Nephron (organoid): ENCODE measurements around the gene DCAF7.

Experiments used
- H3K27ac Mint-ChIP-seq, 3 experiments: 2 replicates each; pipeline ENCODE4 v1.8.0; 2020; ENCODE audit warnings: mixed read lengths in 3 of 3, mild to moderate bottlenecking in 2 of 3, moderate library complexity in 1 of 3
- H3K27me3 Mint-ChIP-seq: 2 replicates; pipeline ENCODE4 v1.8.0; 2021; ENCODE audit warnings: low read depth, mild to moderate bottlenecking, moderate library complexity, mixed read lengths
- H3K36me3 Mint-ChIP-seq: 2 replicates; pipeline ENCODE4 v1.8.0; 2020; ENCODE audit warnings: low read depth, mixed read lengths
- H3K4me1 Mint-ChIP-seq: 2 replicates; pipeline ENCODE4 v1.8.0; 2020; ENCODE audit warnings: mixed read lengths
- H3K4me3 Mint-ChIP-seq, 3 experiments: 2 replicates each; pipeline ENCODE4 v1.8.0; 2020; ENCODE audit warnings: mild to moderate bottlenecking in 3 of 3, mixed read lengths in 3 of 3, moderate library complexity in 2 of 3
- H3K9me3 Mint-ChIP-seq: 2 replicates; pipeline ENCODE4 v1.8.0; 2020; ENCODE audit warnings: mixed read lengths
- TF ChIP-seq, protein P1 (sequence below), 3 experiments: fragments of 200-600 bp; sonication (generic); IDR thresholded peaks; one replicate each; pipeline ENCODE4 v1.5.0; 2021; ENCODE audit warnings: antibody characterized with exemption in 3 of 3; ENCODE audit not compliant: unreplicated experiment in 3 of 3

Gene DCAF7

DNA sequence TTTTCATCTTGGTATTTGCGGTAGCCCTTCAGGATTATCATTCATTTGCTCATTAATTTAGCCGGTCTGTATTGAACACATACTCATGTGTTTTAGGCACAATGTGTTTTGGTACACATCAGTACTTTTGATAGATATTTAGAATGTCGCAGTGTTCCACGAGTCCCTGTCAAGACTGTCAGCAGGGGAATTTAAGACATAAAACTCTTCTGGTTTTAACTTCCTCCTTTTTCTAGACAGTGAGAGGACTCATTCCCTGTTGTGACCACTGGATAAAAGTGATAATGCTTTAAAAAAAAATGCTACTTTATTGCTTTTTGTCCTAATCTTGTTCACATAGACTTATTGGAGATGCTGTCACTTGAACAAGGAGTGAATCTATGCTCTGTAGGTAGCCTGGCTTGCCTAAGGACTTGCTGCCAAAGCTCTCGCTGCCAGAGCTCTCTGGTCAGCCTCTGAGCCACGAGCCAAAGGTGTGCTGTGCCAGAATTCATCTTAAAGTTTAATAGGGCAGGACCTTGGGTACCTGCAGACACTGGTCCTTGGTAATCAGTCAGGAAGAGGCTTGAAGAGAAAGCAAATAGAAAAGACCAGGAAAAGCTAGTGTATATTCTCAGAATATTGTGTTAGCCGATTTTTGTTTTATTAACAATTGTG, 5.4 kb downstream of the DCAF7 start:
- Mint-ChIP-seq H3K27me3 (no peaks in the 10 kb centered on the region), H3K4me3 (no peak overlapping the region), H3K9me3 (peaks cover 4% of the 10 kb centered on the region), H3K4me1 (peaks cover 26% of the 10 kb centered on the region), H3K27ac (no peak overlapping the region), H3K36me3 (peaks cover 23% of the 10 kb centered on the region)
- TF ChIP-seq, protein P1, sequence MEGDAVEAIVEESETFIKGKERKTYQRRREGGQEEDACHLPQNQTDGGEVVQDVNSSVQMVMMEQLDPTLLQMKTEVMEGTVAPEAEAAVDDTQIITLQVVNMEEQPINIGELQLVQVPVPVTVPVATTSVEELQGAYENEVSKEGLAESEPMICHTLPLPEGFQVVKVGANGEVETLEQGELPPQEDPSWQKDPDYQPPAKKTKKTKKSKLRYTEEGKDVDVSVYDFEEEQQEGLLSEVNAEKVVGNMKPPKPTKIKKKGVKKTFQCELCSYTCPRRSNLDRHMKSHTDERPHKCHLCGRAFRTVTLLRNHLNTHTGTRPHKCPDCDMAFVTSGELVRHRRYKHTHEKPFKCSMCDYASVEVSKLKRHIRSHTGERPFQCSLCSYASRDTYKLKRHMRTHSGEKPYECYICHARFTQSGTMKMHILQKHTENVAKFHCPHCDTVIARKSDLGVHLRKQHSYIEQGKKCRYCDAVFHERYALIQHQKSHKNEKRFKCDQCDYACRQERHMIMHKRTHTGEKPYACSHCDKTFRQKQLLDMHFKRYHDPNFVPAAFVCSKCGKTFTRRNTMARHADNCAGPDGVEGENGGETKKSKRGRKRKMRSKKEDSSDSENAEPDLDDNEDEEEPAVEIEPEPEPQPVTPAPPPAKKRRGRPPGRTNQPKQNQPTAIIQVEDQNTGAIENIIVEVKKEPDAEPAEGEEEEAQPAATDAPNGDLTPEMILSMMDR (IDR thresholded peaks at IDR 0.05; ENCODE audit: unreplicated experiment in 3 of 3): no peak

DNA sequence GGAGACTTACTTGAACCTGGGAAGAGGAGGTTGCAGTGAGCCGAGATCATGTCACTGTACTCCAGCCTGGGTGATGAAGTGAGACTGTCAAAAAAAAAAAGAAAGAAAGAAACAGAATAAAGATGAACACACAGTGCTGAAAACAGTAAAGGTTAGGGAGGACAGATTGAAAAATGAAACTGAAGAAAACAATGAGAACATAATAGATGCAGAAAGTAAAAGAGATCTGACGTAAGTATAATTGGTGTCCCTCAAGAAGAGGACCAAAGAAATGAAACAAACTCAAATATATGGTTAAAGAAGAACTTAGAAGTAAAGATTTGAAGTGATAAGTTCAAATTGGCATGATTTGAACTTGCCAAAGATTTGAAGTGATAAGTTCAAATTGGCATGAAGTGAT, 7.1 kb downstream of the DCAF7 start:
- peaks cover 4% of the 10 kb centered on the region for H3K9me3 Mint-ChIP-seq
- H3K27ac Mint-ChIP-seq: no peak overlapping the region
- H3K27me3 Mint-ChIP-seq: no peaks in the 10 kb centered on the region
- peaks cover 15% of the 10 kb centered on the region for H3K4me1 Mint-ChIP-seq
- TF ChIP-seq, protein P1 (IDR thresholded peaks at IDR 0.05; ENCODE audit: unreplicated experiment in 3 of 3): no peak
- H3K36me3 Mint-ChIP-seq: peaks cover 23% of the 10 kb centered on the region
- H3K4me3 Mint-ChIP-seq: no peak overlapping the region

DNA sequence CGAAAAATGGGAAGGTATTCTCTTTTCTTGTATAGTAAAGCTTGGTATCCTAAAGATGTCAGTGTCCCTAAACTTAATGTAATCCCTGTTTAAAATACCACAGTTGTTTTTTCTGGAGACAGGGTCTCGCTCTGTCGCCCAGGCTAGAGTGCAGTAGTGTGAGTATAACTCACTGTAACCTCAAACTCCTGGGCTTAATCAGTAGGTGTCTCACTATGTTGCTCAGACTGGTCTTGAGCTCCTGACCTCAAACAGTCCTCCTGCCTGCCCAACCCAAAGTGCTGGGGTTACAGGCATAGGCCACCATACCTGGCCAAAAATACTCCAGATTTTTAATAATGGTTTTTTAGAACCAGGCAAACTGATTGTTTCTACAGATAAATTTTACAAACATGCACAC, 8.2 kb downstream of the DCAF7 start:
- peaks cover 4% of the 10 kb centered on the region for H3K9me3 Mint-ChIP-seq
- no peak overlapping the region for H3K27ac Mint-ChIP-seq
- H3K27me3 Mint-ChIP-seq: no peaks in the 10 kb centered on the region
- no peak overlapping the region for H3K4me3 Mint-ChIP-seq
- H3K4me1 Mint-ChIP-seq: peaks cover 7% of the 10 kb centered on the region
- TF ChIP-seq, protein P1 (IDR thresholded peaks at IDR 0.05; ENCODE audit: unreplicated experiment in 3 of 3): no peak
- H3K36me3 Mint-ChIP-seq: peaks cover 23% of the 10 kb centered on the region

DNA sequence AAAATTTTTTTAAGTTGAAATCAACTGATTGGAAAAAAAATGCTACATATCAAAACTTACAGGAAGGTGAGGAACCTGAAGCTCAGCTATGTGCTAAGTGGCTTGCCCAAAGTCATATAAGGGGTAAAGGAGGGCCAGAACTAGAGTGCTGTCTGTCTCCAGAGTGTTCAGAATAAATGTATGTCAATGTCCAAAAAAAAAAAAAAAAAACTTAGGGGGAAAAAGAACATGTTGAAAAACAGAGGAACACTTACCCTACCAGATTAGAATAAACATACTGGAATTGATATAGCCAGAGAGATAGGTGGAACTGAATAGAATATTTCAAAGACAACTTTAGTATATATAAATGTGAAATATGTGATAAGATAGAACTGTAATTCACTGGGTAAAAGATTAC, 11.5 kb downstream of the DCAF7 start:
- Mint-ChIP-seq H3K27ac (no peak overlapping the region), H3K36me3 (peaks cover 14% of the 10 kb centered on the region), H3K9me3 (peaks cover 3% of the 10 kb centered on the region)

DNA sequence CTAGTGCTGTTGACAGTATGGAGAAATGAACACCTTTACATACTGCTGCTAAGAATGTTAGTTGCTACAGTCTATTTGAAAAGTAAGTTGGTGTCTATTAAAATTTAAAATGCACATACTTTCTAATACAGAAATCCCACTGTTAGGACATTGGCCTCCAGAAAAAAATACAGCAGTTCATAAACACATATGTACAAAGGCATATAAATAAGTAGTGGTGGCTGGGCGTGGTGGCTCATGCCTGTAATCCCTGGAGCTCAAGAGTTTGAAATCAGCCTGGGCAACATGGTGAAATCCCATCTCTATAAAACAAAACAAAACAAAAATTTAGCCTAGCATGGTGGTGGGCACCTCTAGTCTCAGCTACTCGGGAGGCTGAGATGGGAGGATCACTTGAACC, 13.1 kb downstream of the DCAF7 start:
- H3K27ac Mint-ChIP-seq: no peak overlapping the region
- H3K36me3 Mint-ChIP-seq: peaks cover 6% of the 10 kb centered on the region
- TF ChIP-seq, protein P1 (IDR thresholded peaks at IDR 0.05; ENCODE audit: unreplicated experiment in 3 of 3): no peak
- no peaks in the 10 kb centered on the region for H3K9me3 Mint-ChIP-seq
- H3K27me3 Mint-ChIP-seq: no peaks in the 10 kb centered on the region
- no peak overlapping the region for H3K4me3 Mint-ChIP-seq
- no peaks in the 10 kb centered on the region for H3K4me1 Mint-ChIP-seq

More for the DNA sequence above, 11.5 kb downstream of the DCAF7 start:
- TF ChIP-seq, protein P1 (IDR thresholded peaks at IDR 0.05; ENCODE audit: unreplicated experiment in 3 of 3): no peak
- H3K4me1 Mint-ChIP-seq: no peaks in the 10 kb centered on the region
- H3K27me3 Mint-ChIP-seq: no peaks in the 10 kb centered on the region
- H3K4me3 Mint-ChIP-seq: no peak overlapping the region

DNA sequence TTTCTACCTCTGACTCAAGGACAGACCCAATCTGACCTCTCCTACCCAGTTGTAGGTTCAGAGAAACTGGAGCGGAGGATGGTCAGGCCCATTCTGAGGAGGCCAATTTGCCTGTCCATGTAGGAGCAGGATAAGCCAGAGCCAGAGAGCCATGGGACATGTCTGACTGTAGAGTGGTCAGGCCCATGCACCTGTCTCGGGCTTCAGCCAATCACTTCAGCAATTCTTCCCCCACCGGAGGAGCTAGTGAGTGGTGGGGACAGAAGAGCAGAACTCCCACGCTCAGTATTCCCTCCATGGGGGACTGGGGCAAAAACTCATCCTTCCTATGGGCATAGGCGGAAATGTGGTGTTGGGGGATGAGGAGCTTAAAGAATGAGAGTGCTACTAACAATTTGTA, 14.3 kb downstream of the DCAF7 start:
- no peak overlapping the region for H3K4me3 Mint-ChIP-seq
- TF ChIP-seq, protein P1 (IDR thresholded peaks at IDR 0.05; ENCODE audit: unreplicated experiment in 3 of 3): no peak
- H3K27ac Mint-ChIP-seq: no peak overlapping the region
- H3K36me3 Mint-ChIP-seq: peaks cover 6% of the 10 kb centered on the region
- H3K9me3 Mint-ChIP-seq: no peaks in the 10 kb centered on the region
- no peaks in the 10 kb centered on the region for H3K27me3 Mint-ChIP-seq
- H3K4me1 Mint-ChIP-seq: no peaks in the 10 kb centered on the region
